ENCODE data around the gene LRP11. TPM values are rescaled to one million over a fixed set of nuclear protein-coding genes. Genes with fewer than 3 reads are reported as not detected.
"Not testable (repeated sequence)": the region's sequence is repeated elsewhere in the genome, so short reads cannot be mapped to it uniquely, and the experiment has no call there.

Gene LRP11
- total RNA-seq, 2 experiments from 2014 or later: 6.5 to 7.4 TPM

DNA sequence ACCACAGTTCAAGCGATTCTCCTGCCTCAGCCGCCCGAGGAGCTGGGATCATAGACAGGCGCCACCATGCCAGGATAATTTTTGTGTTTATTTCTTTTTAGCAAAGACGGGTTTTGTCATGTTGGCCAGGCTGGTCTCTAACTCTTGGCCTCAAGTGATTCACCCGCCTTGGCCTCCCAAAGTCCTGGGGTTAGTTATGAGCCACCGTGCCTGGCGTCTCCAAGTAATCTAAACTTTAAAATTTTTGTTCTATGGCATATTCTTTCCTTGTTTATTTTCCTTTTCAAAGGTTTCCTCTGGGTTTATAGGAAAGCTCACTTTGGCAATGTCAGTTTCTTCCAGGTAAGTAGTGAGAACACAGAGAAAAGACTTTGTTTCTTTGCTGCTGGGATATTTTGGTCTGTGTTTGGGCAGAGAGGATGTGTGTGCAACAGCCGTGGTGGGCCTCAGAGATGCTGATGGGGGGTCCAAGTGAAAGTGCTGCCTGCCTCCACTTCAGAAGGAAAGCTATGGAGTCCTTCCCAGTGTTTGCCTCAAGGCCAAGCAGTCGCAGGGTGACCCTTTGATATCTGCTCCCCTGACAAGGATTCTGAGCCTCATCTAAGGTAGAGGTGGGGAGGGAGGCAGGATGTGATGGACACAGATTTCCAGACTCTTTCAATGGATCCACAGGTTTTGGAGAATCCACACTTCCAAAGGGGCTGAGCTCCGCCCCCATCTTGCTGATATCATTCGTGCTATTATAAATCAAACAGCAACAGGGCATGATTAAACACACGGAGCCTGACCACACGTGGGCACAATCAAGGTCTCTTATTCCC lies 2.3 kb downstream of the LRP11 start:
- no peaks in the 10 kb centered on the region for H3K36me3 Mint-ChIP-seq (ENCODE audit: low read depth)
- peaks cover 22% of the 10 kb centered on the region for H3K4me1 Mint-ChIP-seq
- peaks cover 19% of the 10 kb centered on the region for H3K27me3 Mint-ChIP-seq
- no peaks in the 10 kb centered on the region for H3K9me3 Mint-ChIP-seq
- H3K27ac Mint-ChIP-seq: no peak overlapping the region
- DNase-seq: no peak
- POLR2A ChIA-PET: no interaction called here
- H3K4me3 Mint-ChIP-seq: no peak overlapping the region
- CTCF ChIA-PET: interaction anchor here (0.7 to 1.2 kb wide), 2 partner anchors 26 to 63 kb away, joined by 3 to 4 read pairs; no protein-coding TSS in a partner anchor

DNA sequence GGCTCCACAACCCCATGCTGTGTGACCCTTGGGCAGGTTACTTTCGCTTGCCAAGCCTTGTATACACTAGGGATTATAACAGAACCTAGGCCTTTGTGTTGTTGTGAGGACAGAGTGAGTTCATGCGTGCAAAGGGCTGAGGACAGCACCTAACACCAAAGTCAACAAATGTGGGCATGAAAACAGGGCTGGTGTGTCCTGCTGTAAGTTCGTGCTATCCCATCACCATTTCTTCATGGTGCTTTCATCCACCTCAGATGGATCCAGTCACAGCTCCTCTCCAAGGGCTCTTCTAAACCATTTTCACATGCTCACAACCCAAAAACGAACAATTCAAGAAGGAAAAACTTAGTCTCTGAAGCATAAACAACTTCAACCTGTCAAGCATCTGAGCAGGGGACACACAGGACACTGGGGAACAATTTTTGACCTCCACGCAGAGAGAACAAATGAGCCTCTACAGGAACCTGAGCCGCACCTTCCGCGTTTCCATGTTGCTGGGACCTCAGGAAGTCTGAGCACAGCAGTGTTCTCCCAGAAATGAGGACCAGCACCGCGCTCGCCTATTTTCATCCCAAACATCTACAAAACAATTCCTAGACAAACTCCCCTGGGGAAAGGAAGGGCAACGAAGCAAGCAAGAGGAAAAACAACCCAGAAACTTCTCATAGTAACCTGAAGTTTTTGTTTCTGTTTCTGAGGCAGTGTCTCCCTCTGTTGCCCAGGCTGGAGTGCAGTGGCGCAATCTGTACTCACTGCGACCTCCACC lies 3.1 kb downstream of the LRP11 start:
- CTCF ChIA-PET: no interaction called here
- no peaks in the 10 kb centered on the region for H3K9me3 Mint-ChIP-seq
- H3K27ac Mint-ChIP-seq: no peak overlapping the region
- no peak for DNase-seq
- no peak overlapping the region for H3K4me3 Mint-ChIP-seq
- H3K27me3 Mint-ChIP-seq: peaks cover 19% of the 10 kb centered on the region
- H3K4me1 Mint-ChIP-seq: peaks cover 25% of the 10 kb centered on the region
- H3K36me3 Mint-ChIP-seq (ENCODE audit: low read depth): no peaks in the 10 kb centered on the region
- POLR2A ChIA-PET: no interaction called here

DNA sequence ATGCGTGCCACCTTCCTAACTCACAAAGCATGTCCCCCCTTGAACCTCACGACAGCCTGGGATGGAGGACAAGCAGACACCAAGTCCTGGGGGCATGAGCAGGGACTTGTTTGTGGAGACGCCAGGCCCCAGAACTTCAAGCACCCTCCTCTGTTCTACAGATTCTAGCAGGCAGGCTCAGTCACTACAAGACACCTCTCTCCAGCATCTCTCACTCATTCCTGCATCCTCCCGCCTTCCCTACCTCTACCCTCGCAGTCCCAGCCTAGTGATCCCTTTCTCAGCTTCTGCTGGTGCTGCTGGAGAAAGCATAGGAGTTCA lies 3.7 kb downstream of the LRP11 start:
- POLR2A ChIA-PET: no interaction called here
- H3K4me1 Mint-ChIP-seq: peaks cover 25% of the 10 kb centered on the region
- H3K9me3 Mint-ChIP-seq: no peaks in the 10 kb centered on the region
- no peaks in the 10 kb centered on the region for H3K36me3 Mint-ChIP-seq (ENCODE audit: low read depth)
- H3K4me3 Mint-ChIP-seq: no peak overlapping the region
- H3K27ac Mint-ChIP-seq: no peak overlapping the region
- DNase-seq: no peak
- H3K27me3 Mint-ChIP-seq: peaks cover 17% of the 10 kb centered on the region
- CTCF ChIA-PET: no interaction called here

DNA sequence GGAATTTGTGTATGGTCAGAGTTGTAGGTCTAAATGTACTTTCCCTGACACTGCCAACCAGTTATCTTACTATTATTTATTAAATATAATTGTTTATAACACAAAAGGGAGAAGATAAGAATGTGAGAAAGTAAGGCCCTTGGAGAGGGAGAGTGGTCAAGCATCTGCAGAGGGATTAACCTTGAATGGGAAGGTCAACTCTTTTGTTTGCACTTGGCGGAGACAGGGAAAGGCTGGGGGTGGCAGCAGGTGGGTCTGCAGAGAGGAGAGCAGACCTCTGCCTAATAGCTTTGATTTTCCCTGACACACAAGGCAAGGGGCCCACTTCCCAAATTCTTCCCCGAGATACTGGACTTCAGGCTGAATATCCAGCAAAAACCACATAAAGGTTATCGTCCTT lies 4.2 kb downstream of the LRP11 start:
- Mint-ChIP-seq H3K4me3 (no peak overlapping the region), H3K27me3 (peaks cover 17% of the 10 kb centered on the region), H3K4me1 (peaks cover 26% of the 10 kb centered on the region), H3K36me3 (ENCODE audit: low read depth) (no peaks in the 10 kb centered on the region), H3K9me3 (no peaks in the 10 kb centered on the region), H3K27ac (no peak overlapping the region)
- ChIA-PET POLR2A (no interaction called here), CTCF (no interaction called here)
- DNase-seq: no peak

DNA sequence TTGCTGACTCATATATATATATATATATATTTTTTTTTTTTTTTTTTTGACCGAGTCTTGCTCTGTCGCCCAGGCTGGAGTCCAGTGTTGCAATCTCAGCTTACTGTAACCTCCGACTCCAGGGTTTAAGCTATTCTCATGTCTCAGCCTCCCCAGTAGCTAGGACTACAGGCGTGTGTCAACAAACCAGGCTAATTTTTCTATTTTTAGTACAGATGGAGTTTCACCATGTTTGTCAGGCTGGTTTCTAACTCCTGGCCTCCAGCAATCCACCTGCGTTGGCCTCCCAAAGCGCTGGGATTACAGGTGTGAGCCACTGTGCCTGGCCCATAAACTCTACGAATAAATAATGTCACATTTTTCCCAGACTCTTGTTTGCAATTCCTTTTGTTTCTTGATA lies 4.8 kb downstream of the LRP11 start:
- peaks cover 17% of the 10 kb centered on the region for H3K27me3 Mint-ChIP-seq
- POLR2A ChIA-PET: no interaction called here
- no peak for DNase-seq
- H3K36me3 Mint-ChIP-seq (ENCODE audit: low read depth): no peaks in the 10 kb centered on the region
- no peak overlapping the region for H3K27ac Mint-ChIP-seq
- peaks cover 29% of the 10 kb centered on the region for H3K4me1 Mint-ChIP-seq
- CTCF ChIA-PET: no interaction called here
- H3K9me3 Mint-ChIP-seq: no peaks in the 10 kb centered on the region
- H3K4me3 Mint-ChIP-seq: no peak overlapping the region

DNA sequence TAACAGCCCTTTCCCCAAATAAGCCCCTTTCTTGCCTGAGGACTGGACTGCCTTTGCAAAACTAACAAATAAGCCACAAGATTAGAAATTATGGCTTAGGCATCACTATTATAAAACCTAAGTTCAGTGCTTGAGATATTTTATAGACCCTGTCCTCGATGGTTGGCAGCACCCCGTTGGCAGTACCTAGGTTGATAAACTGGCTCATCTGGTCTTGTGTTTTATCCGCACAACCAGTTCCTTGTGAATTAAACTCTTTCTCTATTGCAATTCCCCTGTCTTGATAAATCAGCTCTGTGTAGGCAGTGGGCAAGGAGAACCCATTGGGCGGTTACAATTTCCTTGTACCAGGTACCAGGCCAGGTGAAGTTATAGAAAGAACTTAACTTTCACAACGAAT lies 6.6 kb downstream of the LRP11 start:
- Mint-ChIP-seq H3K27ac (no peak overlapping the region), H3K4me1 (peaks cover 35% of the 10 kb centered on the region), H3K9me3 (no peaks in the 10 kb centered on the region), H3K27me3 (peaks cover 13% of the 10 kb centered on the region), H3K36me3 (ENCODE audit: low read depth) (no peaks in the 10 kb centered on the region), H3K4me3 (no peak overlapping the region)
- CTCF ChIA-PET: no interaction called here
- POLR2A ChIA-PET: no interaction called here
- DNase-seq: no peak

DNA sequence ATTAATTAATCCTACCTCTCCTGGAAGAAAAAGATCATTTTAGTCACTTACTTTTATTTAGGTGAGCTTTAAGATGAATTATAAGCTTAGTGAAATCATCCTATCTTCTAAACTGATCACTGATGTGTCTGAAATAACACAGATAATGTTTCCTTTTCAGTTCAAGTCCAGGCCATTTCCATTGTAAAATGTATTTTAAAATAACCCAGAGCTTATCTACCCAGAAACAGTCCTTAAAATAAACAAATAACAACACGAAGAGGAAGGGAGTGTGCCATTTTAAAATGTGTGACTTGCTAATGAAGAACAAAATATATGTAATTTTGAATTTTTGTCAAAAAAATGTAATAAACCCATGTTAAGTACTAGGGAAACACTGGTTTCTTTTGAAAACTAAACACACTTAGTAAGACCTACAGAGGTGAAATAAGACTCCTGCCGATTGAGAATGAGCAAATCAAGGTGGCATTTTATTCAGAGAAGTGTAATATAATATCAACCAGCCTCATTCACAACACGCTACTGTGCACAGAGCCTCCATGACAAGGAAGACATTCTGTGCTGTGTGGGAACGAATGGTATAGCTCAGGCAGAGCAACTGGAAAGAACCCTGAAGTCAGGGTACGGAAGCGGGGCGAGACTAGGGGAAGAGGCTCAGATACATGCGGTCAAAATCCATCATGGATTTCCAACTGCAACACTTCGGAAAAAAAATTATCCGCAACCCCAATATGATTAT lies 7.7 kb downstream of the LRP11 start:
- Mint-ChIP-seq H3K27ac (no peak overlapping the region), H3K4me3 (no peak overlapping the region), H3K4me1 (peaks cover 39% of the 10 kb centered on the region), H3K27me3 (peaks cover 7% of the 10 kb centered on the region), H3K9me3 (no peaks in the 10 kb centered on the region), H3K36me3 (ENCODE audit: low read depth) (no peaks in the 10 kb centered on the region)
- DNase-seq: no peak
- CTCF ChIA-PET: interaction anchor here (0.9 kb wide), 1 partner anchor 105 kb away, joined by 3 read pairs; no protein-coding TSS in a partner anchor
- POLR2A ChIA-PET: no interaction called here

DNA sequence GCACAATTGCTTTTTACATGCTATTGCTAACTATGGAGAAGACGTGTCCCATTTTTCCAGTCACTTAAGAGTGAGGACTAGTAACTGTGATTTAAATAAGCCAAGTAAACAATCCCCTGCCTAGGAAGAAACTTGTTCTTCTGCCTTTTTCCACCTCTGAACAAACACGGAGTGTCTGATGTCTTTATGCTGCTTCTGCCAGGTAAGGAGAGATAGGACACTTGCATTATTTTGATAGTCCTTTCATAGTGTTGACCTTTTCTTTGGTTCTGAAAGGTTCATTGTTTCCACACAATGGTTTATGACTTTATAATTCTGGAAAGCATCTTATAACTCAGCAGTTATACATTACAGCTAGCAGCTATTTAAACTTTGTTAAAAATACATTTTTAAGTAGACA lies 8.4 kb downstream of the LRP11 start:
- no peak for DNase-seq
- Mint-ChIP-seq H3K27ac (no peak overlapping the region), H3K4me1 (peaks cover 41% of the 10 kb centered on the region), H3K4me3 (no peak overlapping the region), H3K36me3 (ENCODE audit: low read depth) (no peaks in the 10 kb centered on the region), H3K9me3 (no peaks in the 10 kb centered on the region), H3K27me3 (peaks cover 2% of the 10 kb centered on the region)
- ChIA-PET CTCF (interaction anchor here (0.9 kb wide), 1 partner anchor 106 kb away, joined by 3 read pairs; no protein-coding TSS in a partner anchor), POLR2A (no interaction called here)

DNA sequence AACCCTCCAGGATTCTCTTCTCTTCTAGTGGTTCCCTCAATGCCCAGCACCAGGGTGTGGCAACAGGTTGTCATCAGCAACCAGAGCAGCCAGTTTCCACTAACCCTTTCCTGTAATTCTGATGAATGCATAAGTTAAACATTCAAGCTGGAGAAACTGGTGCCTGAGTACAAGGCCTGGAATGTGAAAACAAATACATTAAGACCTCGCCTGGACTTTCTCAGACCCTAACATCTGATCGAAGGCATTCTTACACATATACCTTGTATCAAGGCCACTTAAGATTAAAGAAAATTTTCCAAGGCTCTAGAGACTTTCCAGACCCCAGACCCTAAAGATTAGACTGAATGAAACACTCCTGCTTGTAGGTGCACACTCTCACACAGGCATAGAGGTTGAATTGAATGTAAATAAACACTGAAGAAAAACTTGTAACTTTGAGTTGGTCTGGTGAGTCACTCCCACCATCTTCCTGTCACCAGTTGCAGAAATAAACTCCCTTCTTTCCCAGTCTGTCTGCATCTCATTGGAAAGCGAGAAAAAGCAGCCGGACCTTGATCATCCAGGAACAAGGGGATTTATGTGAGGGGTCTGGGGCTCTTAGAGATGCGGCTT lies 9.0 kb downstream of the LRP11 start:
- no peak for DNase-seq
- Mint-ChIP-seq H3K27ac (no peak overlapping the region), H3K4me3 (no peak overlapping the region), H3K9me3 (no peaks in the 10 kb centered on the region), H3K27me3 (no peaks in the 10 kb centered on the region), H3K4me1 (peaks cover 41% of the 10 kb centered on the region), H3K36me3 (ENCODE audit: low read depth) (no peaks in the 10 kb centered on the region)
- ChIA-PET CTCF (no interaction called here), POLR2A (no interaction called here)

DNA sequence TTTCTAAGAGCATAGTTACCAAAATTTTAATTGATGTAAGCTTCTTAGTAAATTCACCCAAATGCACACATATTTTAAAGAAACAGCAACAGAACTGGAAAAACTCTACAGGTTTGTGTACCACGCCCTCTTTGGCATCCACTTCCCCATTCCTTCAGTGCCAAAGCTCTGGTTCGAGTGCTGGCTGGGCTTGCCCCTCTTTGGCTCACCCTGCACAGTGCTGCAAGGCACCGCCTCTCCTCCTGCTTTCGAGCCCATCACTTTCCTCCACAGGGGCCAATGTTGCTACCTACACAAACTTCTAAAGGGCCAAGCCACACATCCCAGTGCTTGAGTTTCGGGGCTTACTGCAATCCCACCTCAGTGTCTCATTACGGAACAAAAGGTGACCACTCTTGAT lies 9.6 kb downstream of the LRP11 start:
- Mint-ChIP-seq H3K4me1 (peaks cover 41% of the 10 kb centered on the region), H3K36me3 (ENCODE audit: low read depth) (no peaks in the 10 kb centered on the region), H3K27ac (no peak overlapping the region), H3K4me3 (no peak overlapping the region), H3K9me3 (no peaks in the 10 kb centered on the region), H3K27me3 (peaks cover 4% of the 10 kb centered on the region)
- ChIA-PET CTCF (no interaction called here), POLR2A (no interaction called here)
- no peak for DNase-seq

DNA sequence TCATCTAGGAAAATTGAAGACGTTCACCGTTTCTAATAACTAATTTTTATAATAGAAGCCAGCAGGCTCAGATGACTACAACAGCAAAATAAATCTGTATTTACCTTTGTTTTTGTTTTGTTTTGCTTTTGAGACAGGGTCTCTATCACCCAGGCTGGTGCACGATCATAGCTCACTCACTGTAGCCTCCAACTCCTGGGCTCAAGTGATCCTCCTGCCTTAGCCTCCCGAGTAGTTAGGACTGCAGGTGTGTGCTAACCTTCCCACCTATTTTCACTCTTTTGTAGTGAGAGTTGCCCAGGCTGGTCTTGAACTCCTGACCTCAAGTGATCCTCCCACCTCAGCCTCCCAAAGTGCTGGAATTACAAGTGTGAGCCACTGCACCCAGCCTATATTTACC lies 10.1 kb downstream of the LRP11 start:
- CTCF ChIA-PET: interaction anchor here (1.2 kb wide), 1 partner anchor 42 kb away, joined by 3 read pairs; no protein-coding TSS in a partner anchor
- H3K36me3 Mint-ChIP-seq (ENCODE audit: low read depth); H3K27me3 Mint-ChIP-seq; DNase-seq; H3K4me3 Mint-ChIP-seq; H3K9me3 Mint-ChIP-seq; POLR2A ChIA-PET; H3K27ac Mint-ChIP-seq: not testable (repeated sequence)
- H3K4me1 Mint-ChIP-seq: peaks cover 41% of the 10 kb centered on the region

DNA sequence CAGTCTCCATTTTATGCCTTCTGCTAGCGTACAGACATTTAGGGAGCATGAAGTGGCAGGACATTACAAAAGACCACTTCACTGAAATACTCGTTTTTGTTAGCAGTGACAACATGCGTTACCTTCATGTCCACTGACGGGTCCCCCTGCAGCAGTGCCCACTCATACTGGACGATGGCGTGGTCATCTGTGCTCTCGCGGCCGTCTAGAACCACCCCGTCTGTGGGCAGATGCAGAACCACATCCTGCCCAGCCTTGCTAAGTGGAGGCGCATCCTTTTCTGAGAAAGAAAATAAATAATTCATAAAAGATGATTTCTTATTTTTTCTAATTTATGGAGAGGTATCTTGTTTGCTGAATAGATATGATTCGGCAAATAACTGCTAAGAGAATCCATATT lies 11.3 kb downstream of the LRP11 start:
- H3K27ac Mint-ChIP-seq: peak overlapping the region; percentile 61
- peak; percentile 36 for DNase-seq
- CTCF ChIA-PET: interaction anchor here (1.2 kb wide), 1 partner anchor 41 kb away, joined by 3 read pairs; no protein-coding TSS in a partner anchor
- no peaks in the 10 kb centered on the region for H3K36me3 Mint-ChIP-seq (ENCODE audit: low read depth)
- H3K27me3 Mint-ChIP-seq: peaks cover 6% of the 10 kb centered on the region
- no peaks in the 10 kb centered on the region for H3K9me3 Mint-ChIP-seq
- POLR2A ChIA-PET: no interaction called here
- peaks cover 41% of the 10 kb centered on the region for H3K4me1 Mint-ChIP-seq
- H3K4me3 Mint-ChIP-seq: no peak overlapping the region

DNA sequence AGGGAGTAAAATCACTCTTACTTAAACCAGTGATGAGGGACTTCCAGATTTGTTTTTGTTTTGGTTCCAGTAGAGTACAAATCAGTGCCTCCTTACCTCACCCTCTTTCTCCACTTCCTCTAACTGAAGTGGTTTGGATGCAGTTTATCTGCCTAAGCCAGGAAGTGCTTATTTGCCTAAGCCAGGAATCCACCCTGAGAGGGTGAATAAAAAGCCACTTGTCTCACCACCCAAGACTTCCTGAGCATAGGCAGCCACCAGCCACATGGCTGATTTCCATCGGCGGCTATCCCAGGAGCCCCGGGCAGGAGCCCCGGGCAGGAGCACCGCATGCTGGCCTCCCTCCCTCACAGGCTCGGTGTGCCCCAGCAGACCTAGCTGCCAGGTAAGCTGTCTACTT lies 12.0 kb downstream of the LRP11 start:
- H3K9me3 Mint-ChIP-seq: no peaks in the 10 kb centered on the region
- POLR2A ChIA-PET: no interaction called here
- H3K4me3 Mint-ChIP-seq: no peak overlapping the region
- H3K27ac Mint-ChIP-seq: no peak overlapping the region
- CTCF ChIA-PET: no interaction called here
- H3K4me1 Mint-ChIP-seq: peaks cover 41% of the 10 kb centered on the region
- peak; percentile 36 for DNase-seq
- H3K27me3 Mint-ChIP-seq: peaks cover 6% of the 10 kb centered on the region
- no peaks in the 10 kb centered on the region for H3K36me3 Mint-ChIP-seq (ENCODE audit: low read depth)

Data from activated CD4-positive, alpha-beta T cell treated with anti-CD3 and anti-CD28 coated beads, Interleukin-2, amount 10 ng/mL, durations not matched to agents 7 days and 5 days (primary cell).